IPS DF 6.9 (cell line): Measurements from ENCODE around the gene CRLF3.
"Not testable (repeated sequence)": the region's sequence is repeated elsewhere in the genome, so short reads cannot be mapped to it uniquely, and the experiment has no call there.

Source experiments
- DNase-seq: peaks from one replicate; pipeline ENCODE4 v3.0.0-alpha.2; 2013; ENCODE audit warnings: low read depth, low spot score
- H3K27ac ChIP-seq: one replicate; pipeline ENCODE4 v1.5.1; 2013; ENCODE audit warnings: low read length, control low read depth
- H3K27me3 ChIP-seq: 2 replicates; pipeline ENCODE4 v1.6.1; 2013; ENCODE audit warnings: mild to moderate bottlenecking, low read length; ENCODE audit not compliant: control insufficient read depth, insufficient read depth
- H3K36me3 ChIP-seq: 2 replicates; pipeline ENCODE4 v1.6.1; 2013; ENCODE audit warnings: low read length; ENCODE audit not compliant: control insufficient read depth, insufficient read depth
- H3K4me1 ChIP-seq: 2 replicates; pipeline ENCODE4 v1.6.1; 2013; ENCODE audit warnings: low read length; ENCODE audit not compliant: control insufficient read depth, insufficient read depth
- H3K4me3 ChIP-seq: 2 replicates; pipeline ENCODE4 v1.5.1; 2013; ENCODE audit warnings: mild to moderate bottlenecking, low read length
- H3K9me3 ChIP-seq: 2 replicates; pipeline ENCODE4 v1.6.1; 2013; ENCODE audit warnings: low read length, inconsistent platforms; ENCODE audit not compliant: control insufficient read depth, insufficient read depth
- WGBS: extraction: QIAGEN DNeasy Blood & Tissue Kit; methylation state at CpG from one replicate; pipeline ENCODE4 v1.1.7; 2013; ENCODE audit warnings: mixed read lengths, missing lambda C conversion rate; ENCODE audit not compliant: insufficient read length, insufficient coverage; 5-methylcytosine and 5-hydroxymethylcytosine counted together

The CRLF3 gene

GRCh38 chr17:30831663-30832437 lies 7.4 kb upstream of the CRLF3 start, which contains the start of gene ATAD5:
Gene ATAD5, plus strand, starts transcription at chr17:30831966. Its CDS starts 382 bp downstream, at chr17:30832348.
- Histone ChIP-seq H3K4me1 (no peaks in the 10 kb centered on the region), H3K4me3 (peak within 1 kb of the TSS; percentile 93), H3K9me3 (no peaks in the 10 kb centered on the region), H3K36me3 (no peaks in the 10 kb centered on the region), H3K27ac (no peak within 1 kb of the TSS), H3K27me3 (no peaks in the 10 kb centered on the region)
- WGBS: no CpG with 5 or more reads among the region's 59 CpGs
- peak; percentile 75 for DNase-seq

GRCh38 chr17:30831257-30831656 lies 6.8 kb upstream of the CRLF3 start:
- Histone ChIP-seq H3K4me3 (peak overlapping the region; percentile 93; the same call in 1 of the 2 replicates), H3K27ac (no peak overlapping the region), H3K27me3 (no peaks in the 10 kb centered on the region), H3K4me1 (no peaks in the 10 kb centered on the region), H3K9me3 (no peaks in the 10 kb centered on the region), H3K36me3 (no peaks in the 10 kb centered on the region)
- DNase-seq: no peak
- no CpG with 5 or more reads among the region's 13 CpGs for WGBS

- no peaks in the 10 kb centered on the region for H3K9me3 ChIP-seq
- H3K27ac ChIP-seq: no peak overlapping the region
- H3K4me3 ChIP-seq: no peak overlapping the region
- no peaks in the 10 kb centered on the region for H3K27me3 ChIP-seq
- H3K4me1 ChIP-seq: no peaks in the 10 kb centered on the region
- WGBS: no CpG with 5 or more reads among the region's 5 CpGs
- H3K36me3 ChIP-seq: no peaks in the 10 kb centered on the region
- DNase-seq: no peak
These were observed 4.5 kb upstream of the CRLF3 start for GRCh38 chr17:30829022-30829421.

GRCh38 chr17:30827082-30827481 lies 2.6 kb upstream of the CRLF3 start:
- H3K4me3 ChIP-seq: no peak overlapping the region
- no peak overlapping the region for H3K27ac ChIP-seq
- H3K9me3 ChIP-seq: no peaks in the 10 kb centered on the region
- no peak for DNase-seq
- no peaks in the 10 kb centered on the region for H3K36me3 ChIP-seq
- no peaks in the 10 kb centered on the region for H3K4me1 ChIP-seq
- no CpG with 5 or more reads among the region's 6 CpGs for WGBS
- no peaks in the 10 kb centered on the region for H3K27me3 ChIP-seq

- no peak for DNase-seq
- Histone ChIP-seq H3K27ac (no peak overlapping the region), H3K4me3 (peak overlapping the region; percentile 81; the same call in 1 of the 2 replicates), H3K9me3 (no peaks in the 10 kb centered on the region), H3K4me1 (no peaks in the 10 kb centered on the region), H3K27me3 (no peaks in the 10 kb centered on the region), H3K36me3 (no peaks in the 10 kb centered on the region)
- 100% methylated on average over 1 of the region's 11 CpGs for WGBS
These were observed 513 bp downstream of the CRLF3 start for GRCh38 chr17:30824002-30824355.

GRCh38 chr17:30823421-30823820 lies 1.1 kb downstream of the CRLF3 start:
- no peak overlapping the region; the same call in 1 of the 2 replicates for H3K4me3 ChIP-seq
- no peak overlapping the region for H3K27ac ChIP-seq
- WGBS: no CpG with 5 or more reads among the region's 7 CpGs
- H3K27me3 ChIP-seq: no peaks in the 10 kb centered on the region
- no peaks in the 10 kb centered on the region for H3K9me3 ChIP-seq
- no peak for DNase-seq
- no peaks in the 10 kb centered on the region for H3K4me1 ChIP-seq
- H3K36me3 ChIP-seq: no peaks in the 10 kb centered on the region

GRCh38 chr17:30822919-30823318 lies 1.6 kb downstream of the CRLF3 start:
- not testable (repeated sequence) for H3K9me3 ChIP-seq, H3K27me3 ChIP-seq, H3K27ac ChIP-seq, DNase-seq, H3K36me3 ChIP-seq, H3K4me3 ChIP-seq, H3K4me1 ChIP-seq
- WGBS: no CpG with 5 or more reads among the region's 14 CpGs

GRCh38 chr17:30821871-30822723 lies 2.4 kb downstream of the CRLF3 start:
- no peaks in the 10 kb centered on the region for H3K9me3 ChIP-seq
- WGBS: no CpG with 5 or more reads among the region's 9 CpGs
- DNase-seq: no peak
- no peak overlapping the region for H3K27ac ChIP-seq
- no peaks in the 10 kb centered on the region; the same call in 1 of the 2 replicates for H3K4me1 ChIP-seq
- H3K4me3 ChIP-seq: no peak overlapping the region
- no peaks in the 10 kb centered on the region for H3K27me3 ChIP-seq
- H3K36me3 ChIP-seq: no peaks in the 10 kb centered on the region

GRCh38 chr17:30819971-30820705 lies 4.4 kb downstream of the CRLF3 start:
- no peaks in the 10 kb centered on the region; the same call in 1 of the 2 replicates for H3K4me1 ChIP-seq
- no peak overlapping the region for H3K4me3 ChIP-seq
- H3K9me3 ChIP-seq: no peaks in the 10 kb centered on the region
- no peak overlapping the region for H3K27ac ChIP-seq
- H3K36me3 ChIP-seq: no peaks in the 10 kb centered on the region
- no CpG with 5 or more reads among the region's 8 CpGs for WGBS
- no peak for DNase-seq
- no peaks in the 10 kb centered on the region for H3K27me3 ChIP-seq

- Histone ChIP-seq H3K27me3 (no peaks in the 10 kb centered on the region), H3K27ac (no peak overlapping the region), H3K36me3 (no peaks in the 10 kb centered on the region), H3K4me3 (no peak overlapping the region), H3K4me1 (no peaks in the 10 kb centered on the region; the same call in 1 of the 2 replicates), H3K9me3 (no peaks in the 10 kb centered on the region)
- DNase-seq: no peak
- no CpG with 5 or more reads among the region's 7 CpGs for WGBS
These were observed 8.3 kb downstream of the CRLF3 start for GRCh38 chr17:30816165-30816564.
